OCI-LY7 (cell line): ENCODE results near the gene ERCC3. TPM values are rescaled to one million over a fixed set of nuclear protein-coding genes. Genes with fewer than 3 reads are reported as not detected.

ENCODE experiments used
- BruUV-seq: library from RNA; stranded (reverse); fragments of 400-500 nt; replicated peaks from 2 replicates; lab custom pipeline; 2021; lab: Mats Ljungman, UMichigan
- CTCF ChIA-PET: fragments of 300-600 bp; sonication (Branson Sonifier 250); formaldehyde crosslinking; loops from one replicate; lab custom pipeline; 2022; ENCODE audit warnings: antibody characterized with exemption; ENCODE audit not compliant: unreplicated experiment; lab: Charles Lee
- POLR2A ChIA-PET: fragments of 300-600 bp; sonication (Branson Sonifier 250); formaldehyde crosslinking; loops from one replicate; lab custom pipeline; 2022; ENCODE audit warnings: antibody characterized with exemption; lab: Charles Lee
- DNase-seq: peaks from one replicate; pipeline ENCODE4 v3.0.0-alpha.2; 2015; ENCODE audit warnings: low spot score
- H2AFZ ChIP-seq: fragments of 200-600 bp; sonication (generic), shearing (Covaris generic); 2 replicates; pipeline ENCODE4 v1.6.1; 2014; ENCODE audit warnings: mild to moderate bottlenecking, antibody characterized with exemption, low read length, moderate library complexity
- H3K27ac ChIP-seq: fragments of 200-600 bp; sonication (generic); 2 replicates; pipeline ENCODE4 v1.5.1; 2014; ENCODE audit warnings: mixed run types, low read depth, mild to moderate bottlenecking, moderate library complexity, low read length, inconsistent platforms; ENCODE audit not compliant: poor library complexity, severe bottlenecking
- H3K36me3 ChIP-seq: fragments of 200-600 bp; sonication (generic); 2 replicates; pipeline ENCODE4 v1.6.1; 2014; ENCODE audit warnings: mild to moderate bottlenecking, antibody characterized with exemption, low read length, moderate library complexity, mixed read lengths; ENCODE audit not compliant: insufficient read depth
- H3K4me1 ChIP-seq: fragments of 200-600 bp; sonication (generic); 2 replicates; pipeline ENCODE4 v1.5.1; 2014; ENCODE audit warnings: mild to moderate bottlenecking, low read length; ENCODE audit not compliant: insufficient read depth, poor library complexity, severe bottlenecking
- H3K4me2 ChIP-seq: fragments of 200-600 bp; sonication (generic); 2 replicates; pipeline ENCODE4 v1.6.1; 2014; ENCODE audit warnings: mild to moderate bottlenecking, low read length
- H3K4me3 ChIP-seq: fragments of 200-600 bp; sonication (generic); 2 replicates; pipeline ENCODE4 v1.5.1; 2014; ENCODE audit warnings: mild to moderate bottlenecking, low read depth, low read length; ENCODE audit not compliant: poor library complexity, severe bottlenecking
- H3K79me2 ChIP-seq: fragments of 200-600 bp; sonication (generic); 2 replicates; pipeline ENCODE4 v1.6.1; 2016; ENCODE audit warnings: low read depth, mild to moderate bottlenecking, low read length, moderate library complexity, mixed read lengths; ENCODE audit not compliant: insufficient read depth
- H3K9me2 ChIP-seq: fragments of 200-600 bp; sonication (generic); 2 replicates; pipeline ENCODE4 v1.6.1; 2016; ENCODE audit warnings: mild to moderate bottlenecking, low read length, mixed read lengths; ENCODE audit not compliant: insufficient read depth
- H3K9me3 ChIP-seq: fragments of 200-600 bp; sonication (generic); 2 replicates; pipeline ENCODE4 v1.6.1; 2014; ENCODE audit warnings: mild to moderate bottlenecking, mixed run types, low read length, mixed read lengths
- H4K20me1 ChIP-seq: fragments of 200-600 bp; sonication (generic); 2 replicates; pipeline ENCODE4 v1.6.1; 2014; ENCODE audit warnings: mild to moderate bottlenecking, antibody characterized with exemption, low read length, moderate library complexity, mixed read lengths; ENCODE audit not compliant: insufficient read depth
- EZH2phosphoT487 ChIP-seq: fragments of 200-600 bp; sonication (generic); IDR thresholded peaks from 2 replicates; pipeline ENCODE4 v1.6.1; 2018; ENCODE audit warnings: low read depth, borderline replicate concordance, mild to moderate bottlenecking, mixed run types, antibody characterized with exemption, low read length, moderate library complexity, mixed read lengths
- intact Hi-C: fragments of 100-400 bp; cut with micrococcal nuclease; formaldehyde crosslinking; loops from one replicate; pipeline ENCODE4 v1.10.0; 2022; ENCODE audit not compliant: unreplicated experiment
- total RNA-seq, 2 experiments: library from RNA; depleted of rRNA in 1 of 2; stranded (reverse); fragments of >200 nt in 1 of 2; shearing (Covaris generic) in 1 of 2; gene quantifications; 2 replicates each; pipeline ENCODE4 v1.2.3, GENCODE V29; 2014 to 2022
- TF ChIP-seq, protein P1 (sequence below): fragments of 200-600 bp; sonication (generic); conservative IDR thresholded peaks from 2 replicates; pipeline ENCODE4 v1.5.1; 2014; ENCODE audit warnings: mild to moderate bottlenecking, antibody characterized with exemption, low read length, moderate library complexity, mixed read lengths

ERCC3 gene
- total RNA-seq, 2 experiments from 2014 or later: 35.1 to 58.4 TPM

DNA sequence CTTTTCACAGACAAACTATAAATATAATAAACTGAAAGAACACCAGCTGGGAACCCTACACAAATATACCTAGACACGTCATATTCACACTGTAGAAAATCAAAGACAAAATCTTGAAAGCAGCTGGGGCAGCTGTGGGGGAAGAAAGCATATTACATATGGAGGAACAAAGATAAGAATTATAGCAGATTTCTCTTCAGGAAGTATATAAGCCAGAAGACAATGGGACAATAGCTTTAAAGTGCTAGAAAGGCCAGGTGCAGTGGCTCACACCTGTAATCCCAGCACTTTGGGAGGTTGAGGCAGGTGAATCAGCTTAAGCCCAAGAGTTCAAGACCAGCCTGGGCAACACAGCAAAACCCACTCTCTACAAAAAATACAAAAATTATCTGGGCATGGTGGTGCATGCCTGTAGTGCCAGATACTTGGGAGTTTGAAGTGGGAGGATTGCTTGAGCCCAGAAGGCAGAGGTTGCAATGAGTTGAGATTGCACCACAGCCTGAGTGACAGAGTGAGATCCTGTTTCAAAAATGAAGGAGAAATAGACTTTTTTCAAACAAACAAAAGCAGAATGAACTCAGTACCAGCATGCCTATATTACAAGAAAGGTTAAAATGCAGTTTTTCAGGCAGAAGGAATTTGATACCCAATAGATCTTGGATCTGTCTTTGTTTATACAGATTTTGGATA lies 26.8 kb upstream of the ERCC3 start:
- no peak overlapping the region for H3K4me3 ChIP-seq
- ChIA-PET CTCF (no interaction called here), POLR2A (interaction anchor here (0.9 kb wide), 1 partner anchor 115 kb away, joined by 3 read pairs; no protein-coding TSS in a partner anchor)
- peaks cover 90% of the 10 kb centered on the region for H3K36me3 ChIP-seq
- H3K27ac ChIP-seq: no peak overlapping the region
- H2AFZ ChIP-seq: no peak overlapping the region
- no TSS peak for BruUV-seq
- H3K4me2 ChIP-seq: no peak overlapping the region
- H3K9me3 ChIP-seq: peaks cover 12% of the 10 kb centered on the region; the same call in 1 of the 2 replicates
- intact Hi-C loops: no loop called here
- H3K4me1 ChIP-seq: no peaks in the 10 kb centered on the region
- TF ChIP-seq, protein P1, sequence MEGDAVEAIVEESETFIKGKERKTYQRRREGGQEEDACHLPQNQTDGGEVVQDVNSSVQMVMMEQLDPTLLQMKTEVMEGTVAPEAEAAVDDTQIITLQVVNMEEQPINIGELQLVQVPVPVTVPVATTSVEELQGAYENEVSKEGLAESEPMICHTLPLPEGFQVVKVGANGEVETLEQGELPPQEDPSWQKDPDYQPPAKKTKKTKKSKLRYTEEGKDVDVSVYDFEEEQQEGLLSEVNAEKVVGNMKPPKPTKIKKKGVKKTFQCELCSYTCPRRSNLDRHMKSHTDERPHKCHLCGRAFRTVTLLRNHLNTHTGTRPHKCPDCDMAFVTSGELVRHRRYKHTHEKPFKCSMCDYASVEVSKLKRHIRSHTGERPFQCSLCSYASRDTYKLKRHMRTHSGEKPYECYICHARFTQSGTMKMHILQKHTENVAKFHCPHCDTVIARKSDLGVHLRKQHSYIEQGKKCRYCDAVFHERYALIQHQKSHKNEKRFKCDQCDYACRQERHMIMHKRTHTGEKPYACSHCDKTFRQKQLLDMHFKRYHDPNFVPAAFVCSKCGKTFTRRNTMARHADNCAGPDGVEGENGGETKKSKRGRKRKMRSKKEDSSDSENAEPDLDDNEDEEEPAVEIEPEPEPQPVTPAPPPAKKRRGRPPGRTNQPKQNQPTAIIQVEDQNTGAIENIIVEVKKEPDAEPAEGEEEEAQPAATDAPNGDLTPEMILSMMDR: no peak
- TF ChIP-seq EZH2phosphoT487: no peak
- no peaks in the 10 kb centered on the region for H3K9me2 ChIP-seq
- no peaks in the 10 kb centered on the region for H3K79me2 ChIP-seq
- no peak for DNase-seq
- H4K20me1 ChIP-seq: no peaks in the 10 kb centered on the region

DNA sequence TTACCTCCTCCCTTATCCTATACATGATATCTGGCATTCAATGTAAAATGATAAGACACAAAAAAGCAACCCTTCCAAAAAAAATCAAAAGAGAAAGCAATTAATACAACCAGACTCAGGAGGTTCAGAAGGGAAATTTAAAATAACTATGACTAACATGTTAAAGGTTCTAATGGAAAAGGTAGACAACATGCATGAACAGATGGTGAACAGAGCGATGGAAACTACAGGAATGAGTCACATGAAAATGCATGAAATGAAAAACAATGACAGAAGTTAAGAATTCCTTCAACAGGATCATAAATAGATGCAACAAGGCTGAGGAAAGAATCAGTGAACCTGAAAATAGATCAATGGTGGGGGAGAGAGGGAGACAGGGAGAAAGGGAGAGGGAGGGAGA lies 26.1 kb upstream of the ERCC3 start:
- ChIA-PET POLR2A (interaction anchor here (0.7 kb wide), 1 partner anchor 166 kb away, joined by 4 read pairs; no protein-coding TSS in a partner anchor), CTCF (no interaction called here)
- no peak overlapping the region for H3K27ac ChIP-seq
- H3K9me3 ChIP-seq: peaks cover 12% of the 10 kb centered on the region; the same call in 1 of the 2 replicates
- H3K4me2 ChIP-seq: no peak overlapping the region
- H2AFZ ChIP-seq: no peak overlapping the region
- peaks cover 89% of the 10 kb centered on the region for H3K36me3 ChIP-seq
- no peak overlapping the region for H3K4me3 ChIP-seq
- no peaks in the 10 kb centered on the region for H4K20me1 ChIP-seq
- TF ChIP-seq, protein P1: no peak
- TF ChIP-seq EZH2phosphoT487: no peak
- no peaks in the 10 kb centered on the region for H3K9me2 ChIP-seq
- no TSS peak for BruUV-seq
- no peaks in the 10 kb centered on the region for H3K4me1 ChIP-seq
- no peak for DNase-seq
- H3K79me2 ChIP-seq: no peaks in the 10 kb centered on the region
- intact Hi-C loops: no loop called here
